ENCODE data around the gene MRPS21.
"Not testable (repeated sequence)": the region's sequence is repeated elsewhere in the genome, so short reads cannot be mapped to it uniquely, and the experiment has no call there.

MRPS21 gene

DNA sequence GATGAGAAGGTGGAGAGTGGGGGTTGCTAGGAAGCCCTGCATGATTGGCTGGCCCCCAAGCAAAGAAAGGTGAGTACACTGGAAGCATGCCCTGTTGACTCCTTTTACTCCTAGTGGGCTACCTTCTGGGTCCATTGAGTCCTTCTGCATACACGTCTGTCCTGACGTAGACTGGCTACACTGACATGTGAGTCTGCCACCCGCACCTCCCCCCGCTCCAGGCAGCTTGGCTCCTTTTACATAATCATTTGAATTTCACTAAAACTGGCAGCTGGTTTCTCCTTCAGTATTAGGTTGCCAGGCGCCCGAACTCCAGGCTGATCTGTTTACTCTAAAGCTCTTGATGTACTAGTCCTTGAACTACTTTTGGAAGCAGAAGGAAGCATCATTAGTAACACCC, 8.7 kb downstream of the MRPS21 start:
- H3K27me3 ChIP-seq (ENCODE audit: insufficient read depth, insufficient read length): no peaks in the 10 kb centered on the region
- DNase-seq (ENCODE audit: low read depth, low spot score): peak; percentile 51
- no peak overlapping the region for H3K4me3 ChIP-seq (ENCODE audit: insufficient read length, low read depth)
- peaks cover 83% of the 10 kb centered on the region for H3K36me3 ChIP-seq (ENCODE audit: insufficient read depth, insufficient read length, low read length)
- TF ChIP-seq ZNF274 (IDR thresholded peaks at IDR 0.05; ENCODE audit: low read depth, low read length) (no peak), YY1 (IDR thresholded peaks at IDR 0.05; ENCODE audit: insufficient read depth, insufficient read length) (no peak), SUZ12 (IDR thresholded peaks at IDR 0.05; ENCODE audit: extremely low read depth, insufficient read depth, insufficient read length) (no peak)
- peaks cover 6% of the 10 kb centered on the region for H3K4me1 ChIP-seq (ENCODE audit: insufficient read depth, insufficient read length)
- no peak overlapping the region for H3K9ac ChIP-seq (ENCODE audit: insufficient read length, low read depth)
- H3K9me3 ChIP-seq (ENCODE audit: insufficient read depth, low read length): no peaks in the 10 kb centered on the region

DNA sequence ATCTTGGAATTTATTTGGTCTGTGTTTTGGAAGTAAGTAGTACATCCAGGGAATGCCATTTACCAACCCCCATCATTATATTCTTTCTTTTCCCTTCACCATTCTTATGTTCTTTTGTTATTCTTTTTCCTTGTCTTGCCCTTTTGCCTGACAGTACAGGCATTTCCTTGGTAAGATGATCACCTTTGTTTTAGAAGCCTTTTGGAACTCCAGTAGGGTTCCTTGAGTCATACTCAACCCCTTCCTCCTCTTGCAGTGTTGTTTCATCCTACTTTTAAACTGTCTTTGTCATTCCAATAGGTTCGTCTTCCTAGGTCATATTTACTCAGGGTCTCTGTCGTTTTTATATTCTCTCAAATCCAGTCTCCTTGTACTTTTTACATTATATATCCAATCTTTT, 9.2 kb downstream of the MRPS21 start:
- no peak overlapping the region for H3K9ac ChIP-seq (ENCODE audit: insufficient read length, low read depth)
- H3K4me3 ChIP-seq (ENCODE audit: insufficient read length, low read depth): no peak overlapping the region
- peaks cover 83% of the 10 kb centered on the region for H3K36me3 ChIP-seq (ENCODE audit: insufficient read depth, insufficient read length, low read length)
- H3K9me3 ChIP-seq (ENCODE audit: insufficient read depth, low read length): no peaks in the 10 kb centered on the region
- no peak for DNase-seq (ENCODE audit: low read depth, low spot score)
- no peak for TF ChIP-seq ZNF274 (IDR thresholded peaks at IDR 0.05; ENCODE audit: low read depth, low read length)
- TF ChIP-seq YY1 (IDR thresholded peaks at IDR 0.05; ENCODE audit: insufficient read depth, insufficient read length): no peak
- TF ChIP-seq SUZ12 (IDR thresholded peaks at IDR 0.05; ENCODE audit: extremely low read depth, insufficient read depth, insufficient read length): no peak
- no peaks in the 10 kb centered on the region for H3K27me3 ChIP-seq (ENCODE audit: insufficient read depth, insufficient read length)
- H3K4me1 ChIP-seq (ENCODE audit: insufficient read depth, insufficient read length): peaks cover 6% of the 10 kb centered on the region

DNA sequence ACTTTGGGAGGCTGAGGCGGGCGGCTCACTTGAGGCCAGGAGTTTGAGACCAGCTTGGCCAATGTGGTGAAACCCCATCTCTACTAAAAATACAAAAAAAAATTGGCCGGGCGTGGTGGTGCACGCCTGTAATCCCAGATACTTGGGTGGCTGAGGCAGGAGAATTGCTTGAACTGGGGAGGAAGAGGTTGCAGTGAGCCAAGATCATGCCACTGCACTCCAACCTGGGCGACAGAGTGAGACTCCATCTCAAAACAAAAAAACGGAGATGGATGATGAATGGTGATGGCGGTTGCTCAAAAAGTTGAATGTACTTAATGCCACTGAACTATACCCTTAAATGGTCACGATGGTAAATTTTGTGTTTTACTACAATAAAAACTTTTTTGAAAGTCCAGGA, 14.9 kb downstream of the MRPS21 start:
- not testable (repeated sequence) for DNase-seq (ENCODE audit: low read depth, low spot score); H3K4me1 ChIP-seq (ENCODE audit: insufficient read depth, insufficient read length)

DNA sequence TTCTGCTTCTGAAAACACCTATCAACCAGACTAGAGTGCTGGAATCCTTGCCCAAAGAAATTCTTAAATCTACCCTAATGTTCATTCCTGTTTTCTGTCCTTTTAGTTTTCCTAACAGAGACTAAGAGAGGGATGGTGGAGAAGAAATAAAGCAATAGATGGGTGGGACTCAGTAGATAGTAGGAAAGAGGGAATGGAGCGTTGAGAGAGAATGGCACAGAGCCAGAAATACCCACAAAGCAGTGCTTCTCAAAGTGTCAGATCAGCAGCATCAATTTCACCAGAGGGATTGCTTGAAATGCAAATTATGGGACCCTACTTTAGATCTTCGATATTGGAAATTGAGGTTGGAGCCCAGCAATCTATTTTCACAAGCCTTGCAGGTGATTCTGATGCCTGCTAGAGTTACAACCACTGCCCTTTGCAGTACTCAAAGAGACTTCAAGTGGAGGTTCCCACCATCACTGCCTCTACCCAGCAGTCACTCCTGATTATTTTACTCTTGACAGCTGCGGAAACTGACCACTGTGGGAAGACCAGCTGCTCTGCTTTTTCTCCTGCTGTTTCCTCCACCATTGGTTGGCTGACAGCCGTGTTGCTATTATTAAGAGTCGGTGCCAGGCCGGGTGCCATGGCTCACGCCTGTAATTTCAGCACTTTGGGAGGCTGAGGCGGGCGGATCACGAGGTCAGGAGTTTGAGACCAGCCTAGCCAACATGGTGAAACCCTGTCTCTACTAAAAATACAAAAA, 16.3 kb downstream of the MRPS21 start:
- Histone ChIP-seq H3K9me3 (ENCODE audit: insufficient read depth, low read length) (no peaks in the 10 kb centered on the region), H3K4me3 (ENCODE audit: insufficient read length, low read depth) (no peak overlapping the region), H3K36me3 (ENCODE audit: insufficient read depth, insufficient read length, low read length) (peaks cover 47% of the 10 kb centered on the region), H3K4me1 (ENCODE audit: insufficient read depth, insufficient read length) (no peaks in the 10 kb centered on the region), H3K27me3 (ENCODE audit: insufficient read depth, insufficient read length) (no peaks in the 10 kb centered on the region), H3K9ac (ENCODE audit: insufficient read length, low read depth) (no peak overlapping the region)
- no peak for TF ChIP-seq SUZ12 (IDR thresholded peaks at IDR 0.05; ENCODE audit: extremely low read depth, insufficient read depth, insufficient read length)
- no peak for TF ChIP-seq YY1 (IDR thresholded peaks at IDR 0.05; ENCODE audit: insufficient read depth, insufficient read length)
- no peak for TF ChIP-seq ZNF274 (IDR thresholded peaks at IDR 0.05; ENCODE audit: low read depth, low read length)
- no peak for DNase-seq (ENCODE audit: low read depth, low spot score)

More for the DNA sequence above, 14.9 kb downstream of the MRPS21 start:
- H3K9me3 ChIP-seq (ENCODE audit: insufficient read depth, low read length); H3K27me3 ChIP-seq (ENCODE audit: insufficient read depth, insufficient read length); H3K4me3 ChIP-seq (ENCODE audit: insufficient read length, low read depth); H3K9ac ChIP-seq (ENCODE audit: insufficient read length, low read depth): not testable (repeated sequence)
- H3K36me3 ChIP-seq (ENCODE audit: insufficient read depth, insufficient read length, low read length): peaks cover 59% of the 10 kb centered on the region

DNA sequence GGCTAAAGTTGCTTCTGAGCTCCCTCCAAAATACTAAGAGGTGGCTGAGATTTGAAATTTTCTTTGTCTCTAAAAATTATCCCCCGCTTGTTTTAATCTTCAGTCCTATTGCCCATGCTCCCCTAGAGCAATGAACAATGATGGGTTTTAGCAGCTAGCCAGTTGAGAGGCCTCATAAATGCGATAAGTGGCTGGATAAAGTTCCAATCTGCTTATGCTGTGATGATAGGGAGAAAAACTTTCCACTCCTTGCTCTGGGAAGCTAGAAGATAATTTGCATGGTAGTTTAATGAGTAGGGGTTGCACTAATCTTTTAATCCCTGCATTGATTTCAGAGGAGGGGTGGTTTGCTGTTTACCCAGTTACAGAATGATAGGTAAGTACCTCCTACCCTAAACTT, 18.1 kb downstream of the MRPS21 start:
- Histone ChIP-seq H3K27me3 (ENCODE audit: insufficient read depth, insufficient read length) (no peaks in the 10 kb centered on the region), H3K9ac (ENCODE audit: insufficient read length, low read depth) (no peak overlapping the region), H3K4me3 (ENCODE audit: insufficient read length, low read depth) (no peak overlapping the region), H3K9me3 (ENCODE audit: insufficient read depth, low read length) (no peaks in the 10 kb centered on the region), H3K36me3 (ENCODE audit: insufficient read depth, insufficient read length, low read length) (peaks cover 30% of the 10 kb centered on the region), H3K4me1 (ENCODE audit: insufficient read depth, insufficient read length) (no peaks in the 10 kb centered on the region)
- TF ChIP-seq YY1 (IDR thresholded peaks at IDR 0.05; ENCODE audit: insufficient read depth, insufficient read length) (no peak), ZNF274 (IDR thresholded peaks at IDR 0.05; ENCODE audit: low read depth, low read length) (no peak), SUZ12 (IDR thresholded peaks at IDR 0.05; ENCODE audit: extremely low read depth, insufficient read depth, insufficient read length) (no peak)
- no peak for DNase-seq (ENCODE audit: low read depth, low spot score)

DNA sequence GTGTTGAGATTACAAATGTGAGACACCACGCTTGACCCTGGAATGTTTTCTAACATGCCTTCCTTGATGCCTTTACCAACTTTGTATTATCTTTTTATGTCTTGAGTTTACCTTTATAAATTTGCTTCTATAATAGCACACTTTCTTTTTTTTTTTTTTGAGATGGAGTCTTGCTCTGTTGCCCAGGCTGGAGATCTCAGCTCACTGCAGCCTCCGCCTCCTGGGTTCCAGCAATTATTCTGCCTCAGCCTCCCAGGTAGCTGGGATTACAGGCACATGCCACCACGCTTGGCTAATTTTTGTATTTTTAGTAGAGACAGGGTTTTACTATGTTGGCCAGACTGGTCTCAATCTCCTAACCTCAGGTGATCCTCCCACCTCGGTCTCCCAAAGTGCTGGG, 21.0 kb downstream of the MRPS21 start:
- not testable (repeated sequence) for DNase-seq (ENCODE audit: low read depth, low spot score); H3K4me1 ChIP-seq (ENCODE audit: insufficient read depth, insufficient read length); H3K27me3 ChIP-seq (ENCODE audit: insufficient read depth, insufficient read length); H3K4me3 ChIP-seq (ENCODE audit: insufficient read length, low read depth); H3K36me3 ChIP-seq (ENCODE audit: insufficient read depth, insufficient read length, low read length); H3K9ac ChIP-seq (ENCODE audit: insufficient read length, low read depth); H3K9me3 ChIP-seq (ENCODE audit: insufficient read depth, low read length)

DNA sequence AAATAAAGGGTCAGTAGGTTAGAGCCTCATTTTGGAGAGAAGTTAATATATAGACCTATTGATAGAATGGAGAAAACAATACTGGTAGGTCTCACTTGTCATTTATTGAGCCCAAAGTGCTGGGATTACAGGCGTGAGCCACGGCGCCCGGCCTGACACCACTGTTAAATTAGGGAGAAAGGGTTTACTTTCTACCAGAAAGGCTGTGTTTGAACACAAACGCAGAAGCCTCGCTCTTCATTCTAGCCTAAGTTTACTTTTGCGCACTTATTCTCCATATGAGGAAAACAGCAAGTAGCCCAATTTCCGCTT, 27.0 kb downstream of the MRPS21 start:
- Histone ChIP-seq H3K27me3 (ENCODE audit: insufficient read depth, insufficient read length) (no peaks in the 10 kb centered on the region), H3K36me3 (ENCODE audit: insufficient read depth, insufficient read length, low read length) (peaks cover 31% of the 10 kb centered on the region), H3K9ac (ENCODE audit: insufficient read length, low read depth) (no peak overlapping the region), H3K9me3 (ENCODE audit: insufficient read depth, low read length) (no peaks in the 10 kb centered on the region), H3K4me3 (ENCODE audit: insufficient read length, low read depth) (peak overlapping the region; percentile 10), H3K4me1 (ENCODE audit: insufficient read depth, insufficient read length) (no peaks in the 10 kb centered on the region)
- no peak for DNase-seq (ENCODE audit: low read depth, low spot score)
- TF ChIP-seq SUZ12 (IDR thresholded peaks at IDR 0.05; ENCODE audit: extremely low read depth, insufficient read depth, insufficient read length) (no peak), YY1 (IDR thresholded peaks at IDR 0.05; ENCODE audit: insufficient read depth, insufficient read length) (no peak), ZNF274 (IDR thresholded peaks at IDR 0.05; ENCODE audit: low read depth, low read length) (no peak)

- no peaks in the 10 kb centered on the region for H3K27me3 ChIP-seq (ENCODE audit: insufficient read depth, insufficient read length)
- H3K4me1 ChIP-seq (ENCODE audit: insufficient read depth, insufficient read length): no peaks in the 10 kb centered on the region
- no peaks in the 10 kb centered on the region for H3K9me3 ChIP-seq (ENCODE audit: insufficient read depth, low read length)
- peaks cover 43% of the 10 kb centered on the region for H3K36me3 ChIP-seq (ENCODE audit: insufficient read depth, insufficient read length, low read length)
- H3K9ac ChIP-seq (ENCODE audit: insufficient read length, low read depth): peak overlapping the region; percentile 89
- TF ChIP-seq YY1 (IDR thresholded peaks at IDR 0.05; ENCODE audit: insufficient read depth, insufficient read length) (no peak), ZNF274 (IDR thresholded peaks at IDR 0.05; ENCODE audit: low read depth, low read length) (no peak), SUZ12 (IDR thresholded peaks at IDR 0.05; ENCODE audit: extremely low read depth, insufficient read depth, insufficient read length) (no peak)
- H3K4me3 ChIP-seq (ENCODE audit: insufficient read length, low read depth): peak overlapping the region; percentile 79
- DNase-seq (ENCODE audit: low read depth, low spot score): no peak
Measured at GRCh38 chr1:150321826-150322166, 28.1 kb downstream of the MRPS21 start.

Measured in NT2/D1 (cell line).